Measurements from ENCODE around the gene LMAN2.

DNA sequence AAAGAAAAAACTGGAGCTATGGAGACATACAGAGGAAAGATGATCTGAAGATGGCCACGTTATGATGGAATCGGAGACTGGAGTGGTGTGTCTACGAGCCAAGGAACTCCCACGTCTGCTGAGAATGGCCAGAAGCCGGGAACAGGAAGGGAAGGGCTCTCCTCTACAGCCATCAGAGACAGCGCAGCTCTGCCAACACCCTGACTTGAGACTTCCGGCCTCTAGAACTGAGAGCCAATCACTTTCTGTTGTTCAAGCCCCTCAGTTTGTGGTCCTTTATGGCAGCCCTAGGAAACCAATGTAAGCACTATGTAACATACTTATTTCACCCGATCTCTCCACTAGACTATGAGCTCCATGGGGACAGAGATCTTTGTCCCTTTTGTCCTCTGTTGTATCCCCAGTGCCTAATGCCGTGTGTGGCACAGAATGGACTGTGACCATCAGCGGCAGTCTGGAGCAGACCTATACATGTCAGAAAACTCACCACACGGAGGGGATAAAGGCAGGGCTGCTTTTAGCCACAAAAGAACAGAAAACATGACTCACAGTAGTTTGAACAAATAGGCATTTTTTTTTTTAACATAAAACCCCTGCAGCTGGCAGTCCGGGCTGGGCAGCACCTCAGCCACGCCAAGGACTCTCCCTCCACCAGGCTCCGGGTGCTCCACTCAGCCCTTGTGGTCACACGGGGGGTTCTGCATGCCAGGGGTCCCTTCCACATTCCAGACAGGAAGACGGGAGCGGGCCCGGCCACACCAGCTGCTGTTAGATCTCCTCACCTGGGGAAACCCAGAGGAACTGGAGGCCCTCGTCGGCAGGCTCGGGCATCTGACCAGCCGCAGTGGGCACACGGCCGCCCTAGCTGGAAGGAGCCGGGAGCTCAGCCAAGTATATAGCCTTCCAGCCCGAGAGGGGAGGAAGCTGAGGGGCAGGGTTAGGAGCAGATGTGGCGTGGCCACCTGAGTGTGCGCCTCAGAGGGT is 23.6 kb downstream of the LMAN2 start:
- TF ChIP-seq, protein P1, sequence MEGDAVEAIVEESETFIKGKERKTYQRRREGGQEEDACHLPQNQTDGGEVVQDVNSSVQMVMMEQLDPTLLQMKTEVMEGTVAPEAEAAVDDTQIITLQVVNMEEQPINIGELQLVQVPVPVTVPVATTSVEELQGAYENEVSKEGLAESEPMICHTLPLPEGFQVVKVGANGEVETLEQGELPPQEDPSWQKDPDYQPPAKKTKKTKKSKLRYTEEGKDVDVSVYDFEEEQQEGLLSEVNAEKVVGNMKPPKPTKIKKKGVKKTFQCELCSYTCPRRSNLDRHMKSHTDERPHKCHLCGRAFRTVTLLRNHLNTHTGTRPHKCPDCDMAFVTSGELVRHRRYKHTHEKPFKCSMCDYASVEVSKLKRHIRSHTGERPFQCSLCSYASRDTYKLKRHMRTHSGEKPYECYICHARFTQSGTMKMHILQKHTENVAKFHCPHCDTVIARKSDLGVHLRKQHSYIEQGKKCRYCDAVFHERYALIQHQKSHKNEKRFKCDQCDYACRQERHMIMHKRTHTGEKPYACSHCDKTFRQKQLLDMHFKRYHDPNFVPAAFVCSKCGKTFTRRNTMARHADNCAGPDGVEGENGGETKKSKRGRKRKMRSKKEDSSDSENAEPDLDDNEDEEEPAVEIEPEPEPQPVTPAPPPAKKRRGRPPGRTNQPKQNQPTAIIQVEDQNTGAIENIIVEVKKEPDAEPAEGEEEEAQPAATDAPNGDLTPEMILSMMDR (IDR thresholded peaks at IDR 0.05; ENCODE audit: low read length), result no peak
- TF ChIP-seq EZH2phosphoT487 (IDR thresholded peaks at IDR 0.05; ENCODE audit: low read length), result no peak
